ENCODE results near the gene SLC2A4RG. TPM values are rescaled to one million over a fixed set of nuclear protein-coding genes. Genes with fewer than 3 reads are reported as not detected.

SLC2A4RG gene
- total RNA-seq, 1 donor from 2014 or later, result 59.7 TPM

GRCh38 chr20:63692436-63693082, 47.0 kb upstream of the SLC2A4RG start:
- Mint-ChIP-seq H3K4me3 (ENCODE audit: low read depth) (no peak overlapping the region), H3K36me3 (ENCODE audit: insufficient read depth) (peaks cover 2% of the 10 kb centered on the region)
- TF ChIP-seq CTCF (IDR thresholded peaks at IDR 0.05; ENCODE audit: unreplicated experiment), result no peak

GRCh38 chr20:63693083-63693732, 46.4 kb upstream of the SLC2A4RG start:
- Mint-ChIP-seq H3K36me3 (ENCODE audit: insufficient read depth) (peaks cover 2% of the 10 kb centered on the region), H3K27me3 (no peaks in the 10 kb centered on the region), H3K4me1 (ENCODE audit: low read depth) (no peaks in the 10 kb centered on the region), H3K9me3 (ENCODE audit: low read depth) (no peaks in the 10 kb centered on the region), H3K27ac (peak overlapping the region; percentile 52), H3K4me3 (ENCODE audit: low read depth) (no peak overlapping the region)
- no peak for DNase-seq (ENCODE audit: low spot score, unreplicated experiment)
- TF ChIP-seq CTCF (IDR thresholded peaks at IDR 0.05; ENCODE audit: unreplicated experiment), result no peak

More at GRCh38 chr20:63692436-63693082, 47.0 kb upstream of the SLC2A4RG start:
- H3K9me3 Mint-ChIP-seq (ENCODE audit: low read depth), result no peaks in the 10 kb centered on the region
- H3K27me3 Mint-ChIP-seq, result no peaks in the 10 kb centered on the region
- DNase-seq (ENCODE audit: low spot score, unreplicated experiment), result no peak
- H3K4me1 Mint-ChIP-seq (ENCODE audit: low read depth), result no peaks in the 10 kb centered on the region
- peak overlapping the region; percentile 52 for H3K27ac Mint-ChIP-seq

- no peaks in the 10 kb centered on the region for H3K9me3 Mint-ChIP-seq (ENCODE audit: low read depth)
- no peak for DNase-seq (ENCODE audit: low spot score, unreplicated experiment)
- peak overlapping the region; percentile 86 for H3K27ac Mint-ChIP-seq
- H3K36me3 Mint-ChIP-seq (ENCODE audit: insufficient read depth), result peaks cover 2% of the 10 kb centered on the region
- no peak for TF ChIP-seq CTCF (IDR thresholded peaks at IDR 0.05; ENCODE audit: unreplicated experiment)
- H3K27me3 Mint-ChIP-seq, result no peaks in the 10 kb centered on the region
- H3K4me1 Mint-ChIP-seq (ENCODE audit: low read depth), result no peaks in the 10 kb centered on the region
- no peak overlapping the region for H3K4me3 Mint-ChIP-seq (ENCODE audit: low read depth)
These were observed 45.6 kb upstream of the SLC2A4RG start for GRCh38 chr20:63693733-63694583.

- H3K27me3 Mint-ChIP-seq, result no peaks in the 10 kb centered on the region
- peaks cover 2% of the 10 kb centered on the region for H3K36me3 Mint-ChIP-seq (ENCODE audit: insufficient read depth)
- H3K27ac Mint-ChIP-seq, result no peak overlapping the region
- H3K9me3 Mint-ChIP-seq (ENCODE audit: low read depth), result no peaks in the 10 kb centered on the region
- H3K4me3 Mint-ChIP-seq (ENCODE audit: low read depth), result no peak overlapping the region
- DNase-seq (ENCODE audit: low spot score, unreplicated experiment), result no peak
- no peak for TF ChIP-seq CTCF (IDR thresholded peaks at IDR 0.05; ENCODE audit: unreplicated experiment)
- no peaks in the 10 kb centered on the region for H3K4me1 Mint-ChIP-seq (ENCODE audit: low read depth)
These were observed 44.8 kb upstream of the SLC2A4RG start for GRCh38 chr20:63694584-63695423.

Measured in progenitor cell of endocrine pancreas (in vitro differentiated cells).